Peyer's patch (tissue), 4 donors: ENCODE results near the gene PIK3CD.

ENCODE experiments used
- CTCF ChIP-seq, 6 experiments: fragments of 450-650 bp in 4 of 6; fragments of 200-600 bp in 2 of 6; sonication (generic) in 1 of 6; IDR thresholded peaks; one replicate each; pipeline ENCODE4 v1.5.1; 2017 to 2019; ENCODE audit warnings: antibody characterized with exemption in 6 of 6, mild to moderate bottlenecking in 3 of 6, moderate library complexity in 1 of 6
- POLR2A ChIP-seq, 2 donors: fragments of 450-650 bp; IDR thresholded peaks; one replicate each; pipeline ENCODE4 v1.5.1; 2017; ENCODE audit warnings: antibody characterized with exemption in 2 of 2, mild to moderate bottlenecking in 2 of 2, moderate library complexity in 2 of 2

GRCh38 chr1:9763914-9764313 is 112.4 kb downstream of the PIK3CD start:
- TF ChIP-seq CTCF (IDR thresholded peaks at IDR 0.05) (no peak), POLR2A (IDR thresholded peaks at IDR 0.05) (no peak)
